Measurements from ENCODE around the gene AQP6.

DNA sequence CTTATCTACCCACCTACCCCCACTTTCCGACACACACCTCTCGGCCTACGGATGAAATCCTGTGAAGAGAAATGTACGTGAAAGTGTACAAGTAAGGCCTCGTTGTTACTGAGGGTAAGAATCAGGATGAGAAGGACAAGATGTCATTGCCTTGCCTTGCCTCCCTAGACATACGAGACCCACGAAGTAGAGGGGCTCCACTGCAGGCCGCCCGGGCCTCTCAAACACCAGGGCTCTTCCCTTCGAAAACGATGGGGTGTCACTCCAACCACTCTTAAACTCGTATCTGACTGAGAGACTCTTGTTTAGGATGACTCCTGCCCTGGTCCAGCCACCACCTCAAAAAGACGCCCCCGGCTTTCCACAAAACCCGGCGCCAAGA is 52.0 kb downstream of the AQP6 start:
- TF ChIP-seq, protein P1, sequence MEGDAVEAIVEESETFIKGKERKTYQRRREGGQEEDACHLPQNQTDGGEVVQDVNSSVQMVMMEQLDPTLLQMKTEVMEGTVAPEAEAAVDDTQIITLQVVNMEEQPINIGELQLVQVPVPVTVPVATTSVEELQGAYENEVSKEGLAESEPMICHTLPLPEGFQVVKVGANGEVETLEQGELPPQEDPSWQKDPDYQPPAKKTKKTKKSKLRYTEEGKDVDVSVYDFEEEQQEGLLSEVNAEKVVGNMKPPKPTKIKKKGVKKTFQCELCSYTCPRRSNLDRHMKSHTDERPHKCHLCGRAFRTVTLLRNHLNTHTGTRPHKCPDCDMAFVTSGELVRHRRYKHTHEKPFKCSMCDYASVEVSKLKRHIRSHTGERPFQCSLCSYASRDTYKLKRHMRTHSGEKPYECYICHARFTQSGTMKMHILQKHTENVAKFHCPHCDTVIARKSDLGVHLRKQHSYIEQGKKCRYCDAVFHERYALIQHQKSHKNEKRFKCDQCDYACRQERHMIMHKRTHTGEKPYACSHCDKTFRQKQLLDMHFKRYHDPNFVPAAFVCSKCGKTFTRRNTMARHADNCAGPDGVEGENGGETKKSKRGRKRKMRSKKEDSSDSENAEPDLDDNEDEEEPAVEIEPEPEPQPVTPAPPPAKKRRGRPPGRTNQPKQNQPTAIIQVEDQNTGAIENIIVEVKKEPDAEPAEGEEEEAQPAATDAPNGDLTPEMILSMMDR (IDR thresholded peaks at IDR 0.05) = no peak
- TF ChIP-seq POLR2A (IDR thresholded peaks at IDR 0.05) = no peak
